ENCODE measurements around the gene HESX1. TPM values are rescaled to one million over a fixed set of nuclear protein-coding genes. Genes with fewer than 3 reads are reported as not detected.

HESX1 gene
- total RNA-seq, 1 experiment from 2014 or later, result 3.9 TPM

GRCh38 chr3:57152151-57153143, 47.3 kb downstream of the HESX1 start:
- BruUV-seq (replicated peaks), result no TSS peak
- TF ChIP-seq CTCF (conservative IDR thresholded peaks at IDR 0.05; ENCODE audit: low read depth, low read length), result no peak
- no peak for TF ChIP-seq EZH2phosphoT487 (IDR thresholded peaks at IDR 0.05; ENCODE audit: borderline replicate concordance, low read length)
- TF ChIP-seq EZH2 (IDR thresholded peaks at IDR 0.05; ENCODE audit: low read length, unreplicated experiment), result no peak
- H3K4me2 ChIP-seq (ENCODE audit: low read length), result no peak overlapping the region

GRCh38 chr3:57151749-57152148, 48.0 kb downstream of the HESX1 start:
- no TSS peak for BruUV-seq (replicated peaks)
- no peak overlapping the region for H3K27ac ChIP-seq (ENCODE audit: low read length)
- peaks cover 6% of the 10 kb centered on the region for H3F3A ChIP-seq (ENCODE audit: low read length, unreplicated experiment)
- ChIA-PET CTCF (no interaction called here), POLR2A (ENCODE audit: unreplicated experiment) (no interaction called here)
- H4K20me1 ChIP-seq (ENCODE audit: low read length), result no peaks in the 10 kb centered on the region
- no peak overlapping the region for H3K4me3 ChIP-seq (ENCODE audit: low read length)
- H3K4me2 ChIP-seq (ENCODE audit: low read length), result no peak overlapping the region
- no peaks in the 10 kb centered on the region for H3K9me3 ChIP-seq (ENCODE audit: low read length)
- intact Hi-C loops (cut with micrococcal nuclease), result no loop called here
- H2AFZ ChIP-seq (ENCODE audit: low read length), result no peak overlapping the region
- no peak for DNase-seq
- no peak for ATAC-seq
- peaks cover 37% of the 10 kb centered on the region for H3K4me1 ChIP-seq (ENCODE audit: insufficient read depth, low read length)
- no peaks in the 10 kb centered on the region for H3K36me3 ChIP-seq (ENCODE audit: low read depth, low read length)
- TF ChIP-seq CTCF (conservative IDR thresholded peaks at IDR 0.05; ENCODE audit: low read depth, low read length), result no peak
- TF ChIP-seq EZH2 (IDR thresholded peaks at IDR 0.05; ENCODE audit: low read length, unreplicated experiment), result no peak
- TF ChIP-seq EZH2phosphoT487 (IDR thresholded peaks at IDR 0.05; ENCODE audit: borderline replicate concordance, low read length), result no peak
- no peaks in the 10 kb centered on the region for H3K79me2 ChIP-seq (ENCODE audit: low read length)
- no peaks in the 10 kb centered on the region for H3K27me3 ChIP-seq (ENCODE audit: low read length)
- H3K9ac ChIP-seq (ENCODE audit: low read length), result no peak overlapping the region
- no peaks in the 10 kb centered on the region for H3K9me2 ChIP-seq (replicated peaks; ENCODE audit: low read length)

More at GRCh38 chr3:57152151-57153143, 47.3 kb downstream of the HESX1 start:
- no peaks in the 10 kb centered on the region for H3K79me2 ChIP-seq (ENCODE audit: low read length)
- H3K9ac ChIP-seq (ENCODE audit: low read length), result no peak overlapping the region
- peaks cover 31% of the 10 kb centered on the region for H3K4me1 ChIP-seq (ENCODE audit: insufficient read depth, low read length)
- ATAC-seq (no peak), DNase-seq (no peak)
- H4K20me1 ChIP-seq (ENCODE audit: low read length), result no peaks in the 10 kb centered on the region
- H3K27me3 ChIP-seq (ENCODE audit: low read length), result no peaks in the 10 kb centered on the region
- POLR2A ChIA-PET (ENCODE audit: unreplicated experiment), result no interaction called here
- peaks cover 6% of the 10 kb centered on the region for H3F3A ChIP-seq (ENCODE audit: low read length, unreplicated experiment)
- no peak overlapping the region for H3K27ac ChIP-seq (ENCODE audit: low read length)
- CTCF ChIA-PET, result no interaction called here
- intact Hi-C loops (cut with micrococcal nuclease), result no loop called here
- no peaks in the 10 kb centered on the region for H3K9me3 ChIP-seq (ENCODE audit: low read length)
- H2AFZ ChIP-seq (ENCODE audit: low read length), result no peak overlapping the region
- no peaks in the 10 kb centered on the region for H3K36me3 ChIP-seq (ENCODE audit: low read depth, low read length)
- H3K4me3 ChIP-seq (ENCODE audit: low read length), result no peak overlapping the region
- no peaks in the 10 kb centered on the region for H3K9me2 ChIP-seq (replicated peaks; ENCODE audit: low read length)

- H3K27me3 ChIP-seq (ENCODE audit: low read length), result no peaks in the 10 kb centered on the region
- H3K9ac ChIP-seq (ENCODE audit: low read length), result no peak overlapping the region
- H3K4me1 ChIP-seq (ENCODE audit: insufficient read depth, low read length), result peaks cover 37% of the 10 kb centered on the region
- peaks cover 6% of the 10 kb centered on the region for H3F3A ChIP-seq (ENCODE audit: low read length, unreplicated experiment)
- H3K36me3 ChIP-seq (ENCODE audit: low read depth, low read length), result no peaks in the 10 kb centered on the region
- ATAC-seq, result peak; percentile 89
- CTCF ChIA-PET, result no interaction called here
- no peaks in the 10 kb centered on the region for H4K20me1 ChIP-seq (ENCODE audit: low read length)
- BruUV-seq (replicated peaks), result no TSS peak
- POLR2A ChIA-PET (ENCODE audit: unreplicated experiment), result no interaction called here
- peak; percentile 74 for DNase-seq
- no peaks in the 10 kb centered on the region for H3K79me2 ChIP-seq (ENCODE audit: low read length)
- no peaks in the 10 kb centered on the region for H3K9me2 ChIP-seq (replicated peaks; ENCODE audit: low read length)
- intact Hi-C loops (cut with micrococcal nuclease), result no loop called here
- H3K4me2 ChIP-seq (ENCODE audit: low read length), result peak overlapping the region; percentile 64
- no peaks in the 10 kb centered on the region for H3K9me3 ChIP-seq (ENCODE audit: low read length)
- H3K27ac ChIP-seq (ENCODE audit: low read length), result peak overlapping the region; percentile 48
- H3K4me3 ChIP-seq (ENCODE audit: low read length), result peak overlapping the region; percentile 21; the same call in 1 of the 2 replicates
- TF ChIP-seq EZH2 (IDR thresholded peaks at IDR 0.05; ENCODE audit: low read length, unreplicated experiment) (no peak), EZH2phosphoT487 (IDR thresholded peaks at IDR 0.05; ENCODE audit: borderline replicate concordance, low read length) (no peak), CTCF (conservative IDR thresholded peaks at IDR 0.05; ENCODE audit: low read depth, low read length) (no peak)
- H2AFZ ChIP-seq (ENCODE audit: low read length), result no peak overlapping the region
Measured at GRCh38 chr3:57151021-57151449, 48.7 kb downstream of the HESX1 start.
